Caki2 (cell line): ENCODE data around the gene CYP4B1. TPM values are rescaled to one million over a fixed set of nuclear protein-coding genes. Genes with fewer than 3 reads are reported as not detected.
"Not testable (repeated sequence)": the region's sequence is repeated elsewhere in the genome, so short reads cannot be mapped to it uniquely, and the experiment has no call there.

Experiments used
- DNase-seq: peaks from one replicate; pipeline ENCODE4 v3.0.0-alpha.2; 2015; ENCODE audit warnings: low read depth
- in situ Hi-C: cut with HindIII; loops from 2 replicates; pipeline ENCODE4 v1.10.0; 2016; ENCODE audit warnings: low sequenced_read_pairs, low pct_unique_long_range_greater_than_20kb, mixed read lengths
- total RNA-seq: library from RNA; depleted of rRNA; stranded (reverse); fragments of >200 nt; shearing (Covaris generic); gene quantifications from 2 replicates; pipeline ENCODE4 v1.2.3, GENCODE V29; 2014; ENCODE audit warnings: low replicate concordance

The CYP4B1 gene
- total RNA-seq, 1 experiment from 2014 or later: not detected

DNA sequence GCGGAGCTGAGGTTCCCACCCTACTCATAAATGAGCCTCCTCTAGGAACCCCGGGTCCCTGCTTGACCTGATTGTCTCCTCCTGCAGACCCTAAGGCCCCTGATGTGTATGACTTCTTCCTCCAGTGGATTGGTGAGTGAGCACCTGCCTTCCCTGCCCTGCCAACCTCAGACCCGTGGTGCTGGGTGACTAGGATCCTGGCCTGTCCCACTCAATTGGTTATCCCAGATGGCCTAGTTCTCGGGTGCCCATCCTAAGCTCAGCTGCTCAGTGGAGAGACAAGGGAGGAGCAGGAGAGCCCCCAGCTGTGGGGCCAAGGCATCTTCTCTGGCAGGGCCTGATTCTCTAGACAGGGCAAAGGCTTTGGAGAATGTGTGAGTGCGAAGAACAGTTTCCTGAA lies 12.2 kb downstream of the CYP4B1 start:
- in situ Hi-C loops: no loop called here
- no peak for DNase-seq

DNA sequence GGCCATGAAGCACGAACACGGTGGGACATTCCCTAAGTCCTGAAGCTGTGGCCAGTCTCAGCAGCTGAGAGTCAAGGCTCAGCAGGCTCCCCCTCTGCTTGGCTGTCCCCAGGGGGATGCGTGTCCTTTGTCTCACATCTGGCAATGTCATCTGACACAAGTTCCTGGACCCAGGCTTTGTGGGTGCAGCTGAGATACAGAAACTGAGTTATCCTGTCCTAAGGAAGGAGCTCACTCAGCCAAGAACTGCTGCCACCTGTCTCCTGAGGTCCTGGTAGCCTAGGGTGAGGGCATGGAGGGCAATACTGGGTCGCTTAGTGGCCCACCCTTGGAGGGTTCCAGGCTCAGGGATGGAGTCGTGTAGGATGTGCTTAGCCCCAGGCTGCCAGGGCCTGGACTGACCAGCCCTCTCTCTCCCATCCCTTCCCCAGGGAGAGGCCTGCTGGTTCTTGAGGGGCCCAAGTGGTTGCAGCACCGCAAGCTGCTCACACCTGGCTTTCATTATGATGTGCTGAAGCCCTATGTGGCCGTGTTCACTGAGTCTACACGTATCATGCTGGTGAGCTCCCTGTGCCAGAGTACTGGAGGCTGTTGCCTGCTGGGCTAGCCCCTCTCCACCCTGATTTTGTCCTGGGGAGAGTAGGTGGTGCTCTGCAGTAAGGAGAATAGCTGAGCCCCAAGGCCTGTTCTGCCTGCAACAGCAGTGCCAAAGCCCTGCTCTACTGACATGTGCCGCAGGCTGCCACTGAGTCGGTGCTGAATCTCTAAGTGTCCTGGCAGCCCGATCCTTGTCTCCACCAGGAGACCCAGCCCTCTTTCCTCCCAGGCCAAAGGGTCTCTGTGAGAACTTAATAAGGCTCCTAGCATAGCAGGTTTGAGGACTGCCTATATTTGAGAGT lies 13.5 kb downstream of the CYP4B1 start:
- in situ Hi-C loops: no loop called here
- no peak for DNase-seq

DNA sequence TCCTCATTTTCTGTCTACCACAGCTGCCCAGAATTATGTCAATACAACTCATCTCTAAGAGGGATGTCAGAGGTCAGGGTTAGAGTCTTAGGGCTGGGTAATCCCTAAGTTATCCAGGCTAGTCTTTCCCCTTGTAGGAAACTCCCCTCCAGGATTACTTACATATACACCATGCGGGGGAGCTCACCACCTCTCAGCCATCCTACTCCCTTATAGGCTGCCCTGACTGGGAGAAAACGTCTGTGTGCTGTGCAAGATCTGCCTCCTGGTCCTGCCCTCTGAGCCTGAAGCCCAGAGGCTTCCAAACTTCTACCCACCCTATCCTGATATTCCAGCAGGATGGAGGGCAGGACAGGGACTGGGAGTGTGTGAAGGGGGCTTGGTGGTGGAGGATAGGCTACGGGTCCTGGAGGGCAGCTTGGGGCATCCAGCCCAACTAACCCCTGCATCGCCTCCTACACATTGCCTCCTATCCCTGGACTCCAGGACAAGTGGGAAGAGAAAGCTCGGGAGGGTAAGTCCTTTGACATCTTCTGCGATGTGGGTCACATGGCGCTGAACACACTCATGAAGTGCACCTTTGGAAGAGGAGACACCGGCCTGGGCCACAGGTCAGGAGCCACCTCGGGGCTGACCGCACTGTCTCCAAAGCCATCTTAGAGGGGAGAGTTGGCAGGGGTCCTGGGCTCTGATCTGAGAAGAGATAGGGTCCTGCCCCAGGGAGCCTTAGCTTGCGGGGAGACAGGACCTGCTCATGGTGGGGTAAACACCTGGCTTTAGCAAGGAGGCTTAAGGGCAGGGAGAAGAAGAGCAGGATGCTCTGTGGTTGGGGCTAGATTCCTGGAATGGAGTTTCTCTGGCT lies 14.4 kb downstream of the CYP4B1 start:
- in situ Hi-C loops: no loop called here

DNA sequence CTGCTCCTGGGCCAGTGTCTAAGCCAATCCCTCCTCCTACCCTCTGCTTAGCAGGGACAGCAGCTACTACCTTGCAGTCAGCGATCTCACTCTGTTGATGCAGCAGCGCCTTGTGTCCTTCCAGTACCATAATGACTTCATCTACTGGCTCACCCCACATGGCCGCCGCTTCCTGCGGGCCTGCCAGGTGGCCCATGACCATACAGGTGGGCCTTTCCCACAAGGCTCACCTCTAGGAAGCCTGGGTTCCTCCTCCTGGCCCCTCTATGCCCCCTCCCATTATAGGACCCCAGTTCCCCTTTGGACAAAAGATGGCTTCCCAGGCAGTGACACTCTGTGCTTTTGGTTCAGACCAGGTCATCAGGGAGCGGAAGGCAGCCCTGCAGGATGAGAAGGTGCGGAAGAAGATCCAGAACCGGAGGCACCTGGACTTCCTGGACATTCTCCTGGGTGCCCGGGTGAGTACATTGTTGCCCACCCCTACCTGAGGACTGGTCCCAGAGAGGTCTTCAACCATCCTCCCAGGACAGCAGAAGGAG lies 15.1 kb downstream of the CYP4B1 start:
- in situ Hi-C loops: no loop called here
- no peak for DNase-seq

More for the DNA sequence above, 14.4 kb downstream of the CYP4B1 start:
- no peak for DNase-seq

DNA sequence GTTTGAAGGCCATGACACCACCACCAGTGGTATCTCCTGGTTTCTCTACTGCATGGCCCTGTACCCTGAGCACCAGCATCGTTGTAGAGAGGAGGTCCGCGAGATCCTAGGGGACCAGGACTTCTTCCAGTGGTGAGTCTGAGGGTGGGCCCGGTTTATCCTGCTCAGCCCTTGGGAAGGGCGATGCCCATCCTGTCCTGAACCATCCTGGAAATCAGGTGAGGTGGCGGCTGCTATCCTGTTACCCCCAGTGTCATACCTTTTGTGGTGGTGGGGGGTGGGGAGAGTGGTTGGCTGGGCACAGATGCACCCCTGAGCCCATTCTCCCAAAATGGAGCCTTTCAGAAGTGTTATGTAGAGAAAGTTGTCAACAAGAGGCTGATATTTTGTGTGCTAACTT lies 16.3 kb downstream of the CYP4B1 start:
- in situ Hi-C loops: no loop called here
- DNase-seq: no peak

DNA sequence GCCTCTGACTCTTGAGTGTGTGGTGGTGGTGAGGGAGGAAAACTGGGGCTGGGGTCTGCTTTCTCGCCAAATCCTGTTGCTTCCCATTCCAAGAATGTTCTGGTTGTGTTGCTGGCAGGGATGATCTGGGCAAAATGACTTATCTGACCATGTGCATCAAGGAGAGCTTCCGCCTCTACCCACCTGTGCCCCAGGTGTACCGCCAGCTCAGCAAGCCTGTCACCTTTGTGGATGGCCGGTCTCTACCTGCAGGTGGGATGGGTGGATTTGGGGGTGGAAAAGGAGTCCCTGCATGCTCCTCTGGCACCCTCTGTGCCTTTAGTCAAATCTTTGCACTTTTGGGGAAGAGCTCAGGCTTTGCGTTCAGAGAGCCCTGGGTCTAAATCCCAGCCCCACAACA lies 18.1 kb downstream of the CYP4B1 start:
- no peak for DNase-seq

DNA sequence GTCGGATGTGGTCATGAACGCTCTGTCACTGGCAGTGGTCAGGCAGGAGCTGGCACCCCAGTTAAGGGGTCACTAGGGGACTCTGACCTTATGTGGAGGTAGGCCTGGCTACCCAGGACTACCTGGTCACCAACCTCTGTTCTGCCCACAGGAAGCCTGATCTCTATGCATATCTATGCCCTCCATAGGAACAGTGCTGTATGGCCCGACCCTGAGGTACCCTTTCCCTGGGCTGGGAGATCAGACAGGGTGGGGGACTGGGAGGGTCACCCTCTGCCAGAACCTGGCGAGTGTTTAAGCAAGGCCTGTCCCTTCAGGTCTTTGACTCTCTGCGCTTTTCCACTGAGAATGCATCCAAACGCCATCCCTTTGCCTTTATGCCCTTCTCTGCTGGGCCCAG lies 19.0 kb downstream of the CYP4B1 start:
- in situ Hi-C loops: no loop called here
- no peak for DNase-seq

More for the DNA sequence above, 18.1 kb downstream of the CYP4B1 start:
- in situ Hi-C loops: no loop called here

DNA sequence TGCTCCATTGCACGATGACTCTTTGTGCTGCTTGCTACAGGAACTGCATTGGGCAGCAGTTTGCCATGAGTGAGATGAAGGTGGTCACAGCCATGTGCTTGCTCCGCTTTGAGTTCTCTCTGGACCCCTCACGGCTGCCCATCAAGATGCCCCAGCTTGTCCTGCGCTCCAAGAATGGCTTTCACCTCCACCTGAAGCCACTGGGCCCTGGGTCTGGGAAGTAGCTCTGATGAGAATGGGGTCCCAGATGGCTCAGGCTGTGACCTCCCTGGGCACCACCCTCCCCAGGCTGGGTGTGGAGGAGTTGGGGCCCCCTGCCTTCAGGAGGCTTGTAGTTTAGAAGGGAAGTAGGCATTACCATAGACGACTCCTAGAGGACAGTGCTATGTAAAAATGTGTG lies 19.7 kb downstream of the CYP4B1 start:
- DNase-seq: no peak
- in situ Hi-C loops: no loop called here

DNA sequence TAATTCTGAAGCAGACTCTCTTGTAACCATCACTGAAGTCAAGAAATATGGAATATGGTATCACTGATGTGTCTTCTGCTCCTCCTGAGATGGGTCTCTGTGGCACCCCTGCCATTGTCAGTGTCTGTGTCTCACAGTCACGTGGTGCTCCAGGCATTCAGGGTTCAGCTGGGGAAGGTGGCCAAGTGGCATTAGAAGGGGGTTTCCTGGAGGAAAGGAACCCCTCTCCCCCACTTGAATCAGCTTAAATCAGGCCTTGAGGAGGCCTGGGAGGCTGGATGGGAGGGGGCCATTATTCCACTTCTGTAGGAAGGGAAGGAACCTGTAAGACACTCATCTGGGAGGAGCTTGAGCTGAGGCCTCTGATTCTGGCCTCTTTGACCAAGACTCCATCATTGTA lies 20.5 kb downstream of the CYP4B1 start:
- in situ Hi-C loops: no loop called here
- no peak for DNase-seq

DNA sequence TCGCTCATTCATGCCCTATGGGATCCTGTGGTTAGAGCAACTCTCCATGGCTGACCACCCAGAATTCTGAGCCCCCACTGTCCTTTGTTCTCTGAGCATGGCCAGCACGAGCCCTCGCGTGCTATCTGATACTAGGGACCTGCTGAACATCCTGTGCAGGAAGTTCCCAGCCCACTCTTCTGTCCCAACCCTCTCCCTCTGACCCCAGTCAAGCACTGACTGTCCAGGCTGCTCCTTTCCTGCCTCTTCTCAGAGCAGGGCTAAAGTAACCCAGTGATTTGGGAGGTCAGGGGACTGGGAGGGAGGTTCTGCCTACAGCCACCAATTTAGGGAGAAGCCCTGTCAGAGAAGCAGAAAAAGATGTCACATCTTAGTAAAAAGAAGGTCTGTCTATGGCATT lies 21.2 kb downstream of the CYP4B1 start:
- DNase-seq: no peak
- in situ Hi-C loops: no loop called here

DNA sequence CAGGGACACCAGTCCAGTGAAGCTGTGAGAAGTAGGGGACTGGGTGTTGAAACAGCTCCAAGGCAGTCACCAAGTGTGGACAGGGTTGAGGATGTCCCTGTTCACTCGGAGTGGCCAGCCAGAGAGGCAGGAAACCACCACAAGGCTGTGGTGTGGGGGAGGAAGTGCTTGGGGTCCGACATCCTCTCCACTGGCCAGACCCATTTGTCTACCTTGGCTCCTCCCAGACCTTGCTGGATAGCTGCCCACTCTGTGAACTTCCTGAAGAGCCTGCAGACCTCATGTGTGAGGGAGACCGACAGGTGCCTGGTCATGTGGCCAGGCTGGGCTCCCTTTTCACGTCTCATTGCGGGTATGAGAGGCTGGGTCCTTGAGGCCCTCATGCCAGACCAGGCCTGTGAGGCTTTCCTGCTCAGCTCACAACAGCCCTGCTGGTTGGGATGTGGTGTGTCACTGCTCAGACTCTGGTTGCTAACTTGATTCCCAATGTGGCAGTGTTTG lies 21.8 kb downstream of the CYP4B1 start:
- in situ Hi-C loops: no loop called here
- no peak for DNase-seq

DNA sequence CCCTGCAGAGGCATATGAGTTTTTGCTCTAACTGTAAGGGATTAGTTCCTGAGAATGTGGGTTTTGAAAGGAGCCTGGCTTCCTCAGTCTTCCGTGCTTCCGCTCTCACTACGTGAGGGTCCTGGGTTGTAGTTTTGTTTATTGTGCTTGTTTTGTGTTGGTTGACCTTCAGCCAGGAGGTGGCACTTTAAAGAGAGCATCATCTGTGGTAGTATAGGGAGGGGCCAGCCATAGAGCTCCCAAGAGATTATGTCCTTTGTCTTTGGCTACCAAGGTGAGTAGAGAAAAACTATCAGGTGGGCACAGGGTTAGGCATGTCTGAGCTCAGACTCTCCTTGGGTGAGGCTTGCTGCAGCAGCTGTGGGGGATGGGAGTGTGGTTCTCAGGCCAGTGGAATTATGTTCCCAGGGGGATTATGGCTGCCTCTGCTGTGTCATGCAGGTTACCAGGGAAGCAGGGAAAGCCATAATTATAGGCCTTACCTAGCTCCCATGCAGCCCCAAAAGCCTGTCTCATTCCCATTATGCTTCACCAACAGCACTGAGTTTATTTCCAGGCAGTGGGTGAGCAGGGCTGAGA lies 23.5 kb downstream of the CYP4B1 start:
- no peak for DNase-seq

DNA sequence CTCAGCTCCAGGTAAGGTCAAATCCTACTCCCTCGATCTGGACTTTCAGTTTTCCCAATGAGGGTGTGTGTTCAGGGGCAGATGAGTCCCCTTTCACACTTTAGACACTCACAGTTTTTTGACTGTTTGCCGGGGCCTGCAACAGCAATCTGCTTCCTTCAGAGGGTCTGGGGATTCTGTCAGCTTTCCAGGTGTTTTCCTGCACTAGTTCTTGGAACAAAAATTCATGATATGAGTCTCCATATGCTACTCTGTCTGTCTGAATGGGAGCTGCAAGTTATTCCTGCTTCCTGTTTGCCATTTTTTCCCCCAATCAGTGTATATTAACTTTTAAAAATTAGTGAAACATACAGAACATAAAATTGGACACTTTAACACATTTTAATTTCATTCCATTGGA lies 24.3 kb downstream of the CYP4B1 start:
- in situ Hi-C loops: no loop called here
- DNase-seq: no peak

More for the DNA sequence above, 23.5 kb downstream of the CYP4B1 start:
- in situ Hi-C loops: no loop called here

DNA sequence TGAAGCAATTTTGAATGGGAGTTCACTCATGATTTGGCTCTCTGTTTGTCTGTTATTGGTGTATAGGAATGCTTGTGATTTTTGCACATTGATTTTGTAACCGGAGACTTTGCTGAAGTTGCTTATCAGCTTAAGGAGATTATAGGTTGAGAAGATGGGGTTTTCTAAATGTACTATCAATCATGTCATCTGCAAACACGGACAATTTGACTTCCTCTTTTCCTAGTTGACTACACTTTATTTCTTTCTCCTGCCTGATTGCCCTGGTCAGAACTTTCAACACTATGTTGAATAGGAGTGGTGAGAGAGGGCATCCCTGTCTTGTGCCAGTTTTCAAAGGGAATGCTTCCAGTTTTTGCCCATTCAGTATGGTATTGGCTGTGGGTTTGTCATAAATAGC lies 28.0 kb downstream of the CYP4B1 start:
- DNase-seq, in situ Hi-C loops: not testable (repeated sequence)

DNA sequence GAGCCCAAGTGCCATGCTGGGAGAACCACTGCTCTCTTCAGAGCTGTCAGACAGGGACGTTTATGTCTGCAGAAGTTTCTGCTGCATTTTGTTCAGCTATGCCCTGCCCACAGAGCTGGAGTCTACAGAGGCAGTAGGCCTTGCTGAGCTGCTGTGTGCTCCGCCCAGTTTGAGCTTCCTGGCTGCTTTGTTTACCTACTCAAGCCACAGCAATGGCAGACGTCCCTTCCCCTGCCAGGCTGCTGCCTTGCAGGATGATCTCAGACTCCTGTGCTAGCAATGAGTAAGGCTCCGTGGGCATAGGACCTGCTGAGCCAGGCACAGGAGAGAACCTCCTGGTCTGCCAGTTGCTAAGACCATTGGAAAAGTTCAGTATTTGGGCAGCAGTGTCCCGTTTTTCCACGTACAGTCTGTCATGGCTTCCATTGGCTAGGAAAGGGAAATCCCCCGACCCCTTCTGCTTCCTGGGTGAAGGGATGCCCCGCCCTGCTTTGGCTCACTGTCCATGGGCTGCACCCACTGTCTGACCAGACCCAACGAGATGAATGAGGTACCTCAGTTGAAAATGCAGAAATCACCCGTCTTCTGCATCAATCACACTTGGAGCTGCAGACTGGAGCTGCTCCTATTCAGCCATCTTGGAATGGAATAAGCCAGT lies 31.9 kb downstream of the CYP4B1 start:
- in situ Hi-C loops: no loop called here
- no peak for DNase-seq

DNA sequence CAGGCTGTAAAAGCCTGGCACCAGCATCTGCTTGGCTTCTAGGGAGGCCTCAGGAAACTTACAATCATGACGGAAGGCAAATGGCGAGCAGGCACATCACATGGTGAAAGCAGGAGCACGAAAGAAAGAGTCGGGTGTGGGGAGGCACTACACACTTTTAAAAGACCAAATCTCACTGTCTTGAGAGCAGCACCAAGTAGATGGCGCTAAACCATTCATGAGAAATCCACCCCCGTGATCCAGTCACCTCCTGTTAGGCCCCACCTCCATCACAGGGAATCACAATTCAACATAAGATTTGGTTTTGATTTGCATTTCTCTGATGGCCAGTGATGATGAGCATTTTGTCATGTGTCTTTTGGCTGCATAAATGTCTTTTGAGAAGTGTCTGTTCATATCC lies 36.6 kb downstream of the CYP4B1 start:
- in situ Hi-C loops, DNase-seq: not testable (repeated sequence)

DNA sequence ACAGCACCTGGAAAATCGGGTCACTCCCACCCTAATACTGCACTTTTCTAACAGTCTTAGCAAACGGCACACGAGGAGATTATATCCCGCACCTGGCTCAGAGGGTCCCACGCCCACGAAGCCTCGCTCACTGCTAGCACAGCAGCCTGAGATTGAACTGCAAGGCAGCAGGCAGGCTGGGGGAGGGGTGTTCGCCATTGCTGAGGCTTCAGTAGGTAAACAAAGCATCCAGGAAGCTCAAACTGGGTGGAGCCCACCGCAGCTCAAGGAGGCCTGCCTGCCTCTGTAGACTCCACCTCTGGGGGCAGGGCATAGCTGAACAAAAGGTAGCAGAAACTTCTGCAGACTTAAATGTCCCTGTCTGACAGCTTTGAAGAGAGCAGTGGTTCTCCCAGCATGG lies 47.5 kb downstream of the CYP4B1 start:
- DNase-seq, in situ Hi-C loops: not testable (repeated sequence)

DNA sequence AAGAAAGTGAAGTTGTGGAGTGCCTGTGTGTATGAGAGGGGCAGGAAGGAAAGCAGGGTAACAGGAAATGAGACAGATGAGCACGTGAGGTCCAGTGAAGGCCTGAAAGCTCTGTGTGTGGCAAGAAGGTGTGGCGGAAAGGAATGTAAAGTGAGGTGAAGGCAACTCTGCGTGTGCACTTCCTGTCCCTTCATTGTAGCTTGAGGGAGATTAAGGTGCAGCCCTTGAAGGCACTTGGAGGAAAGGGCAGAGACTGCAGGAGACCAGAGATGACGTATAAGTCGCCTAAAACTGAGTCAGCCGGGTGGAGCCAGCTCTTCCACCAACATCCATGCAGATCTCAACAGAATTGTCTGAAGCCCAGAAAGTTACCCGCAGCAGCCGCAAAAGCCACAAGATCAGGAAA lies 58.8 kb downstream of the CYP4B1 start:
- DNase-seq, in situ Hi-C loops: not testable (repeated sequence)
